Transverse colon (tissue), 4 donors: ENCODE results near the gene TDG. TPM values are rescaled to one million over a fixed set of nuclear protein-coding genes. Genes with fewer than 3 reads are reported as not detected.
"Not testable (repeated sequence)": the region's sequence is repeated elsewhere in the genome, so short reads cannot be mapped to it uniquely, and the experiment has no call there.

Experiments used
- DNase-seq: peaks from one replicate; pipeline ENCODE4 v3.0.0-alpha.2; 2019
- H3K27ac ChIP-seq, 4 donors: fragments of 200-600 bp; sonication (generic); 2 replicates each; pipeline ENCODE4 v1.5.1; 2016 to 2018; ENCODE audit warnings: inconsistent platforms in 4 of 4
- H3K27me3 ChIP-seq: fragments of 200-600 bp; sonication (generic); 2 replicates; pipeline ENCODE4 v1.5.1; 2017; ENCODE audit warnings: inconsistent platforms
- H3K36me3 ChIP-seq, 4 donors: fragments of 200-600 bp; sonication (generic); 2 replicates each; pipeline ENCODE4 v1.5.1; 2017 to 2019; ENCODE audit warnings: inconsistent platforms in 4 of 4
- H3K4me1 ChIP-seq, 4 donors: fragments of 200-600 bp; sonication (generic); 2 replicates each; pipeline ENCODE4 v1.5.1; 2017 to 2020; ENCODE audit warnings: inconsistent platforms in 4 of 4
- H3K4me3 ChIP-seq, 4 donors: fragments of 200-600 bp; sonication (generic); 1 replicate in 1 of 4; 2 replicates in 3 of 4; pipeline versions ENCODE4 v1.5.1 to v1.6.1; 2017 to 2019; ENCODE audit warnings: inconsistent platforms in 4 of 4
- H3K9me3 ChIP-seq, 2 donors: fragments of 200-600 bp; sonication (generic); 2 replicates each; pipeline ENCODE4 v1.5.1; 2017 to 2019; ENCODE audit warnings: inconsistent platforms in 2 of 2
- CTCF ChIP-seq, 5 experiments: fragments of 200-600 bp in 3 of 5; fragments of 450-650 bp in 2 of 5; sonication (generic) in 3 of 5; IDR thresholded peaks; 1 replicate in 2 of 5; 2 replicates in 3 of 5; pipeline ENCODE4 v1.5.1; 2016 to 2017; ENCODE audit warnings: antibody characterized with exemption in 5 of 5, inconsistent platforms in 3 of 5, mild to moderate bottlenecking in 2 of 5, moderate library complexity in 1 of 5
- EP300 ChIP-seq: sonication (generic); formaldehyde crosslinking; IDR thresholded peaks from one replicate; pipeline ENCODE4 v1.6.1; 2017; ENCODE audit warnings: antibody characterized with exemption, low read depth
- POLR2A ChIP-seq: fragments of 450-650 bp; IDR thresholded peaks from one replicate; pipeline ENCODE4 v1.6.1; 2016; ENCODE audit warnings: antibody characterized with exemption, mild to moderate bottlenecking, moderate library complexity
- POLR2AphosphoS5 ChIP-seq, 3 donors: sonication (generic); formaldehyde crosslinking; IDR thresholded peaks; one replicate each; pipeline ENCODE4 v1.6.1; 2016; ENCODE audit warnings: antibody characterized with exemption in 3 of 3
- WGBS, 2 donors: methylation state at CpG; one replicate each; pipeline ENCODE4 v1.1.5; 2018; ENCODE audit warnings: low coverage in 1 of 2; 5-methylcytosine and 5-hydroxymethylcytosine counted together
- in situ Hi-C, 4 donors: fragments of 200-750 bp; cut with MboI; loops; one replicate each; pipeline versions ENCODE4 v1.15.0 to v1.15.1; 2017; ENCODE audit warnings: low sequenced_read_pairs in 3 of 4, low pct_ligation_motif_present in 1 of 4, low pct_unique_long_range_greater_than_20kb in 1 of 4
- intact Hi-C: fragments of 100-400 bp; cut with DNase I; formaldehyde crosslinking; loops from one replicate; pipeline ENCODE4 v1.15.1; 2023; ENCODE audit warnings: low total_unique reads
- total RNA-seq, 4 donors: library from RNA; depleted of rRNA; stranded (reverse); fragments of >200 nt; gene quantifications; one replicate each; pipeline ENCODE4 v1.1.0, GENCODE V29; 2016

Gene TDG
- total RNA-seq, 4 donors from 2014 or later, result 17.9 to 43.4 (median 26.1) TPM

GRCh38 chr12:104010606-104011169 is 45.0 kb downstream of the TDG start:
- no peaks in the 10 kb centered on the region for H3K27me3 ChIP-seq
- H3K9me3 ChIP-seq, result no peaks in the 10 kb centered on the region
- no peak overlapping the region for H3K4me3 ChIP-seq
- TF ChIP-seq CTCF (IDR thresholded peaks at IDR 0.05), result no peak
- no peak for TF ChIP-seq POLR2AphosphoS5 (IDR thresholded peaks at IDR 0.05)
- no peak for TF ChIP-seq EP300
- no peak for TF ChIP-seq POLR2A
- H3K36me3 ChIP-seq, result no peaks in the 10 kb centered on the region
- DNase-seq, result no peak
- no peak overlapping the region for H3K27ac ChIP-seq
- intact Hi-C loops, result no loop called here
- WGBS, 2 donors, result 85 to 89% methylated on average over 2 of the region's 2 CpGs
- no peaks in the 10 kb centered on the region for H3K4me1 ChIP-seq
- in situ Hi-C loops, result no loop called here

GRCh38 chr12:104011253-104011652 is 45.6 kb downstream of the TDG start:
- 73 to 76% methylated on average over 6 of the region's 6 CpGs for WGBS, 2 donors
- in situ Hi-C loops, result no loop called here

GRCh38 chr12:104012331-104012730 is 46.7 kb downstream of the TDG start:
- Histone ChIP-seq H3K27ac (no peak overlapping the region), H3K4me1 (no peaks in the 10 kb centered on the region), H3K4me3 (no peak overlapping the region), H3K27me3 (no peaks in the 10 kb centered on the region), H3K9me3 (no peaks in the 10 kb centered on the region), H3K36me3 (no peaks in the 10 kb centered on the region)
- intact Hi-C loops (no loop called here), in situ Hi-C loops (no loop called here)
- WGBS, 2 donors, result 71 to 74% methylated on average over 4 of the region's 4 CpGs
- TF ChIP-seq POLR2AphosphoS5 (IDR thresholded peaks at IDR 0.05) (no peak), CTCF (IDR thresholded peaks at IDR 0.05) (no peak), POLR2A (no peak), EP300 (no peak)
- no peak for DNase-seq

More at GRCh38 chr12:104011253-104011652, 45.6 kb downstream of the TDG start:
- Histone ChIP-seq H3K4me1 (no peaks in the 10 kb centered on the region), H3K9me3 (no peaks in the 10 kb centered on the region), H3K36me3 (no peaks in the 10 kb centered on the region), H3K4me3 (no peak overlapping the region), H3K27ac (no peak overlapping the region), H3K27me3 (no peaks in the 10 kb centered on the region)
- TF ChIP-seq POLR2A (no peak), POLR2AphosphoS5 (IDR thresholded peaks at IDR 0.05) (no peak), CTCF (IDR thresholded peaks at IDR 0.05) (no peak), EP300 (no peak)
- DNase-seq, result no peak
- intact Hi-C loops, result no loop called here

- DNase-seq, H3K4me1 ChIP-seq, H3K27me3 ChIP-seq, H3K27ac ChIP-seq, H3K4me3 ChIP-seq, intact Hi-C loops, H3K36me3 ChIP-seq, H3K9me3 ChIP-seq, in situ Hi-C loops: not testable (repeated sequence)
- WGBS, 2 donors, result 78 to 80% methylated on average over 1 of the region's 1 CpG
These were observed 56.2 kb downstream of the TDG start for GRCh38 chr12:104021862-104022261.

GRCh38 chr12:104022786-104023185 is 57.1 kb downstream of the TDG start:
- 60 to 61% methylated on average over 3 of the region's 3 CpGs for WGBS, 2 donors
- no peaks in the 10 kb centered on the region for H3K9me3 ChIP-seq
- DNase-seq, result no peak
- H3K4me3 ChIP-seq, result no peak overlapping the region
- intact Hi-C loops (no loop called here), in situ Hi-C loops (no loop called here)
- no peaks in the 10 kb centered on the region for H3K4me1 ChIP-seq
- no peak overlapping the region for H3K27ac ChIP-seq
- TF ChIP-seq CTCF (IDR thresholded peaks at IDR 0.05) (no peak), POLR2AphosphoS5 (IDR thresholded peaks at IDR 0.05) (no peak), EP300 (no peak), POLR2A (no peak)
- no peaks in the 10 kb centered on the region for H3K27me3 ChIP-seq
- H3K36me3 ChIP-seq, result no peaks in the 10 kb centered on the region
